HEK293T (cell line): ENCODE data around the gene TIMM50.
A peak's percentile ranks its signal among the peaks of the same experiment; 100 is the strongest.

Source experiments
- CTCF ChIA-PET: fragments of 350-600 bp; formaldehyde crosslinking; extraction: SDS; loops from one replicate; lab custom pipeline; 2021; ENCODE audit warnings: antibody characterized with exemption, inconsistent platforms; lab: Yijun Ruan, JAX
- POLR2A ChIA-PET: fragments of 350-600 bp; formaldehyde crosslinking; extraction: SDS; loops from one replicate; lab custom pipeline; 2020; ENCODE audit warnings: antibody characterized with exemption, inconsistent platforms; lab: Yijun Ruan, JAX
- DNase-seq: peaks from one replicate; pipeline ENCODE4 v3.0.0; 2012; ENCODE audit warnings: mixed read lengths; ENCODE audit errors: extremely low spot score
- ARNT ChIP-seq: fragments of 450-650 bp; IDR thresholded peaks from 2 replicates; pipeline ENCODE4 v1.6.1; 2017; ENCODE audit warnings: mild to moderate bottlenecking
- BHLHE40 ChIP-seq: fragments of 450-650 bp; IDR thresholded peaks from 2 replicates; pipeline ENCODE4 v1.6.1; 2016; ENCODE audit warnings: mild to moderate bottlenecking, moderate library complexity, borderline replicate concordance
- CTBP1 ChIP-seq: fragments of 450-650 bp; IDR thresholded peaks from 2 replicates; pipeline ENCODE4 v1.6.1; 2016; ENCODE audit warnings: borderline replicate concordance
- ELF4 ChIP-seq: fragments of 450-650 bp; IDR thresholded peaks from 2 replicates; pipeline ENCODE4 v1.6.1; 2017; ENCODE audit warnings: antibody characterized with exemption
- FOXA1 ChIP-seq: fragments of 450-650 bp; IDR thresholded peaks from 2 replicates; pipeline ENCODE4 v1.6.1; 2016; ENCODE audit warnings: mild to moderate bottlenecking
- FOXK2 ChIP-seq: fragments of 450-650 bp; IDR thresholded peaks from 2 replicates; pipeline ENCODE4 v1.6.1; 2016; ENCODE audit warnings: mild to moderate bottlenecking
- FOXM1 ChIP-seq: fragments of 450-650 bp; IDR thresholded peaks from 2 replicates; pipeline ENCODE4 v1.6.1; 2017; ENCODE audit warnings: mild to moderate bottlenecking, borderline replicate concordance
- HDGF ChIP-seq: fragments of 450-650 bp; IDR thresholded peaks from 2 replicates; pipeline ENCODE4 v1.6.1; 2017; ENCODE audit warnings: antibody characterized with exemption, borderline replicate concordance
- L3MBTL2 ChIP-seq: fragments of 450-650 bp; conservative IDR thresholded peaks from 2 replicates; pipeline ENCODE4 v1.6.1; 2016; ENCODE audit warnings: mild to moderate bottlenecking
- LEF1 ChIP-seq: fragments of 450-650 bp; IDR thresholded peaks from 2 replicates; pipeline ENCODE4 v1.6.1; 2017; ENCODE audit warnings: mild to moderate bottlenecking, borderline replicate concordance
- NFRKB ChIP-seq: fragments of 450-650 bp; IDR thresholded peaks from 2 replicates; pipeline ENCODE4 v1.6.1; 2016; ENCODE audit warnings: mild to moderate bottlenecking, moderate library complexity
- SP1 ChIP-seq: fragments of 450-650 bp; IDR thresholded peaks from 2 replicates; pipeline ENCODE4 v1.6.1; 2017
- SUZ12 ChIP-seq: fragments of 450-650 bp; IDR thresholded peaks from 2 replicates; pipeline ENCODE4 v1.6.1; 2016; ENCODE audit warnings: mild to moderate bottlenecking
- TARDBP ChIP-seq: fragments of 450-650 bp; IDR thresholded peaks from 2 replicates; pipeline ENCODE4 v1.6.1; 2016
- ZNF384 ChIP-seq: fragments of 450-650 bp; IDR thresholded peaks from 2 replicates; pipeline ENCODE4 v1.6.1; 2016
- TF ChIP-seq, protein P1 (sequence below): fragments of 450-650 bp; IDR thresholded peaks from 2 replicates; pipeline ENCODE4 v1.6.1; 2016

TIMM50 gene

DNA sequence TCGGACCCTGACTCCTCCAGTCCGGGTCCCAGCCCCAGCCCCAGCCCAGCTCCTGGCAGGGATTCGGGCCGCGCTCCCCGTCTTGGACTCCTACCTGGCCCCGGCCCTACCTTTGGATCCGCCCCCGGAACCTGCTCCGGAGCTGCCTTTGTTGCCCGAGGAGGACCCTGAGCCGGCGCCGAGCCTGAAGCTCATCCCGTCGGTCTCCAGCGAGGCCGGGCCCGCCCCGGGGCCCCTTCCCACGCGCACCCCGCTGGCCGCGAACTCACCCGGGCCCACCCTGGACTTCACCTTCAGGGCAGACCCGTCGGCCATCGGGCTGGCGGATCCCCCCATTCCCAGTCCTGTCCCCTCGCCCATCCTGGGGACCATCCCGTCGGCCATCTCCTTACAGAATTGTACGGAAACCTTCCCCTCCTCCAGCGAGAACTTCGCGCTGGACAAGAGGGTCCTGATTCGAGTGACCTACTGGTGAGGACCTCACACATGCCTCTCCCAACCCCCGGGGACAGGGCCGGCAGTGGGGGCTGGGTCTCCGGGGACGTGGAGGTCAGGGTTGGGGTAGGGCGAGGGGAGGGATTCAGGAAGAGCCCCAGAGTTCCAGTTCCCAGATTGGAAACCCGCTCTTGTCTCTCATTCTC, 35.0 kb downstream of the TIMM50 start:
- TF ChIP-seq FOXM1 (no peak), SUZ12 (no peak), SP1 (no peak), TARDBP (no peak), NFRKB (no peak), L3MBTL2 (no peak)
- no peak for DNase-seq

DNA sequence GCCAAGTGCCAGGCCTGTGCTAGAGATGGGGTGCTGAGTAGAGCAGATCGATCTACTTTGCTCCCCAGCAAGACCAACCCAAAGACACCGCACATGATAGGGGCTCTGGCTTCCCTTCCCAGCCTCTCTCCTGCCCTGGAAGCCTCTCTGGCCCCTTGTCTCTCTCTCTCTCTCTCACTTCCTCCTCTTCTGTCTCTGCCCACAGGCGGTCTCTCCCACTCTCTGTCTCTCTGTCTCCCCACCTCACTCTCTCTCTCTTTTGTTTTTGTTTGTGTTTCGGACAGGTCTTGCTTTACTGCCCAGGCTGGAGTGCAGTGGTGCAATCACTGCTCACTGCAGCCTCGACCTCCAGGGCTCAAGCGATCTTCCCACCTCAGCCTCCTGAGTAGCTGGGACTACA, 35.6 kb downstream of the TIMM50 start:
- TF ChIP-seq FOXM1 (no peak), ZNF384 (no peak), CTBP1 (no peak), NFRKB (no peak), ARNT (no peak), FOXA1 (no peak), SUZ12 (no peak), TARDBP (no peak)
- TF ChIP-seq, protein P1, sequence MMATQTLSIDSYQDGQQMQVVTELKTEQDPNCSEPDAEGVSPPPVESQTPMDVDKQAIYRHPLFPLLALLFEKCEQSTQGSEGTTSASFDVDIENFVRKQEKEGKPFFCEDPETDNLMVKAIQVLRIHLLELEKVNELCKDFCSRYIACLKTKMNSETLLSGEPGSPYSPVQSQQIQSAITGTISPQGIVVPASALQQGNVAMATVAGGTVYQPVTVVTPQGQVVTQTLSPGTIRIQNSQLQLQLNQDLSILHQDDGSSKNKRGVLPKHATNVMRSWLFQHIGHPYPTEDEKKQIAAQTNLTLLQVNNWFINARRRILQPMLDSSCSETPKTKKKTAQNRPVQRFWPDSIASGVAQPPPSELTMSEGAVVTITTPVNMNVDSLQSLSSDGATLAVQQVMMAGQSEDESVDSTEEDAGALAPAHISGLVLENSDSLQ: no peak
- ChIA-PET CTCF (no interaction called here), POLR2A (interaction anchor here (0.8 kb wide), 1 partner anchor 80 kb away, joined by 3 read pairs; the partner anchor contains the start of gene RPS16)
- DNase-seq: no peak

More for the DNA sequence above, 35.0 kb downstream of the TIMM50 start:
- ChIA-PET POLR2A (interaction anchor here (0.8 kb wide), 1 partner anchor 80 kb away, joined by 3 read pairs; the partner anchor contains the start of gene RPS16), CTCF (interaction anchor here (0.6 kb wide), 1 partner anchor 36 kb away, joined by 3 read pairs; no protein-coding TSS in a partner anchor)

DNA sequence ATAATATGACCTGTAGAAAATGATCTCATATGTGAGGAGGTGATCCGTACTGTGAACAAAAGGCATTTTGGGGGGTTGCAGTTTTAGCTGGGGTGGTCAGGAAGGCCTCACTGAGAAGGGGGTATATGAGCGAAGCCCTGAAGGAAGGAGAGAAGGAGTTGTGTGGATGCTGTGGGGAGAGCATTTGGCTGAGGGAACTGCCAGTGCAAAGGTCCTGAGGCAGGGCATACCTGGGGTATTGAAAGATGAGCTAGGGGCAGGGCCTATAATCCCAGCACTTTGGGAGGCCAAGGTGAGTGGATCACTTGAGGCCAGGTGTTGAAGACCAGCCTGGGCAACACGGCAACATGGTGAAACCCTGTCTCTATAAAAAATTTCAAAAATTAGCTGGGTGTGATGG, 36.8 kb downstream of the TIMM50 start:
- POLR2A ChIA-PET: interaction anchor here (1.6 kb wide), 1 partner anchor 19 kb away, joined by 4 read pairs; the partner anchor contains the start of gene DLL3

DNA sequence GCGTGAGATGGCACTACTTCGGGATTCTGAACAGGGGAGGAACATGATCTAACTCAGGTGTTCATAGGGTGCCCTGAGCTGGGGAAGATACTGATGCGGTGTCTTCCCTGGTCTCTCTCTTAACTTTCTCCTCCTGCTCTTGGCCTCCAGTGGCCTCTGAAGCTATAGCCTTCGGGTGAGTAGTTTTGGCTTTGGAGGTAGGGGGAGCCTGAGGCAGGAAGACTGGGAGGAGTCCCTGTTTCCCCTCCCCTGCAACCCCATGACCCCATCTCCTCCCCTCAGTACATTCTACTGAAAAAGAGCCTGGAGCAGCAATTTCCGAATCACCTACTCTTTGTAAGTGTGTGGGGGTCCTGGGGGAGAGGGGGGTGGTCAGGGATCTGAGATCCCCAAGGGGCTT, 37.8 kb downstream of the TIMM50 start:
- ChIA-PET CTCF (no interaction called here), POLR2A (interaction anchor here (0.6 to 1.6 kb wide), 4 partner anchors 9 to 28 kb away, joined by 3 to 5 read pairs (median 4); partner anchors contain the start of genes DLL3 and EID2B)
- TF ChIP-seq SP1 (no peak), FOXM1 (no peak), SUZ12 (no peak), FOXA1 (no peak), CTBP1 (no peak), BHLHE40 (no peak), ELF4 (no peak), TARDBP (no peak), L3MBTL2 (no peak), ZNF384 (no peak), ARNT (no peak), FOXK2 (no peak), HDGF (no peak), LEF1 (no peak), NFRKB (no peak)
- TF ChIP-seq, protein P1: no peak
- no peak for DNase-seq

More for the DNA sequence above, 36.8 kb downstream of the TIMM50 start:
- DNase-seq: no peak
- TF ChIP-seq FOXK2 (no peak), L3MBTL2 (no peak)
- TF ChIP-seq, protein P1: no peak
- CTCF ChIA-PET: no interaction called here

DNA sequence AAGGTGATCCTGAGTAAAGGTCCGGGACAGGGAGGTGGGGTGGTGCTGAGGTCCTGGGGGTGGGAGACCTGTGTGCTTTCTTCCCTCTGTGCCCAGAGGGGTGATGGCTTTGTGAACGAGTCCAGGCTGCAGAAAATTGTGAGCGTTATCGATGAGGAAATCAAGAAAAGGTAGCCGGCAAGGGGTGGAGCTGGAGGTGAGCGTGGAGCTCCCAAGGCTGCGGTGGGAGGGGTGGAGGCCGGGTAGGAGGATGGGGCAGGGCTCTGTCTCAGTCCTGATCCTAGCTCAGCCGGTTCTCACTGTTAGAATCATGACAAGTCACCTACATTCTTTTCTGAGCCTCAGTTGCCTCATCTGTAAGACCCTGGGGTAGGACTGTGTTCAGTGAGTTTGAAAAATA, 38.3 kb downstream of the TIMM50 start:
- DNase-seq: no peak
- no peak for TF ChIP-seq FOXA1
- TF ChIP-seq TARDBP: no peak
- no peak for TF ChIP-seq FOXM1
- TF ChIP-seq LEF1: no peak
- ChIA-PET CTCF (no interaction called here), POLR2A (interaction anchor here (0.6 to 1.6 kb wide), 4 partner anchors 10 to 27 kb away, joined by 3 to 5 read pairs (median 4); partner anchors contain the start of genes DLL3 and EID2B)

DNA sequence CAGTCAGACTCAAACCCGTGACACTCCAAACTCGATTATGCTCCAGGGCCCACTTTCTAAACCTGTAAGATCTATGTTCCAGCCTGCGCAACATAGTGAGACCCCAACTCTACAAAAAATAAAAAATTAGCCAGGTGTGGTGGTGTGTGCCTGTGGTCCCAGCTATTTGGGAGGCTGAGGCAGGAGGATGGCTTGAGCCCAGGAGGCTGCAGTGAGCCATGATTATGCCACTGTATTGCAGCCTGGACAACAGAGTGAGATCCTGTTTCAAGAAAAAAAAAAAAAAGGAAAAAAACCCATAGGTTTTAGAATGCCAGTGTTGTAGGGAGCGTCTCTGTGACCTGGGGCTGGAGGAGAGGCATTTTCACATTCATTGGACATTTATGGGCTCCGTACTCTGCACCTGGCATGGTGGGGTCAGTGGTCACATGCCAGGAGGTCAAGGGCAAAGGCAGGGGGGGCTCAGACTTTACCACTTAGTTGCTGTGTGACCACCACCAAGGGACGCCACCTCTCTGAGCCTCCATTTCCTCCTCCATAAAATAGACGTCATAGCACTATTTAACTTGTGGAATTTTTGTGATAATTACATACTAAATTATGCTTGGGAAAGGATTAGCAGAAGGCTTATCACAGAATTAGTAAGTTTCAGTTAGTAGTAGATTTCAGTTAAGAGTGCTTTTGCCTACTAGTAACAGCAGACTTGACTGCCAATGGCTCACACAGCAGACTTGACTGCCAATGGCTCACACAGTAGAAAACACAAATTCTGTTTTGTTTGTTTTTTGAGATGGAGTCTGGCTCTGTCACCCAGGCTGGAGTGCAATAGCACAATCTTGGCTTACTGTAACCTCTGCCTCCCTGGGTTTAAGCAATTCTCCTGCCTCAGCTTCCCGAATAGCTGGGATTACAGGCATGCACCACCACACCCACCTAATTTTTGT, 40.2 kb downstream of the TIMM50 start:
- POLR2A ChIA-PET: interaction anchor here (0.9 to 1.2 kb wide), 3 partner anchors 9 to 23 kb away, joined by 3 to 5 read pairs (median 4); partner anchors contain the start of genes DLL3 and EID2B
- CTCF ChIA-PET: interaction anchor here (0.6 kb wide), 1 partner anchor 128 kb away, joined by 4 read pairs; no protein-coding TSS in a partner anchor
- no peak for DNase-seq

More for the DNA sequence above, 40.2 kb downstream of the TIMM50 start:
- TF ChIP-seq ZNF384: peak; percentile 49
- no peak for TF ChIP-seq LEF1
